HL-60 (cell line): ENCODE results near the gene ZNRF4.

Experiments used
- GABPA ChIP-seq: IDR thresholded peaks from 2 replicates; pipeline ENCODE4 v1.6.1; 2012; ENCODE audit warnings: low read depth
- POLR2AphosphoS5 ChIP-seq: IDR thresholded peaks from 2 replicates; pipeline ENCODE4 v1.6.1; 2012; ENCODE audit warnings: low read depth
- SPI1 ChIP-seq: IDR thresholded peaks from 2 replicates; pipeline ENCODE4 v1.6.1; 2012; ENCODE audit warnings: low read depth, mild to moderate bottlenecking, borderline replicate concordance
- TF ChIP-seq, protein P1 (sequence below): IDR thresholded peaks from one replicate; pipeline ENCODE4 v1.5.1; 2011; ENCODE audit warnings: low read length, control low read depth, inconsistent platforms; ENCODE audit not compliant: insufficient read depth
- TF ChIP-seq, protein P2 (sequence below): IDR thresholded peaks from 2 replicates; pipeline ENCODE4 v1.6.1; 2012; ENCODE audit warnings: low read depth; ENCODE audit not compliant: insufficient replicate concordance

DNA sequence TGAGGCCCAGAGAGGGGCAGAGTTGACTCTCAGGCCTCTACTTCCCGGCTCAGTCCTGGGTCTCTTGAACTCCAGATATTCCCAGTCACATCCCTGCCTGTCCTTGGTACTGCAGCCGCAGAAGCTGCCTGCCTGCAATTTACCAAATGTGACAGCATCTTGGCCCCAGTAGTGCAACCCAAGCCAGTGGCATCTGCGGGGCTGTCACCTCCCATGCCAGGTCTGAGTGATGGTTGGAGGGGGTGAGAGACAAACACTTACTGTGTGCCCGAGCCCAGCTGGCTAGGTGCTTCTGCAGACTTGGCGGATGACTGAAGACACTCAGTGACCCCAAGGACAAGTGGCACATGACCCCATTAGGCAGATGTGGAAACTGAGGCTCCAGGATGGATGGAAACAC, 18.4 kb downstream of the ZNRF4 start:
- TF ChIP-seq, protein P1, sequence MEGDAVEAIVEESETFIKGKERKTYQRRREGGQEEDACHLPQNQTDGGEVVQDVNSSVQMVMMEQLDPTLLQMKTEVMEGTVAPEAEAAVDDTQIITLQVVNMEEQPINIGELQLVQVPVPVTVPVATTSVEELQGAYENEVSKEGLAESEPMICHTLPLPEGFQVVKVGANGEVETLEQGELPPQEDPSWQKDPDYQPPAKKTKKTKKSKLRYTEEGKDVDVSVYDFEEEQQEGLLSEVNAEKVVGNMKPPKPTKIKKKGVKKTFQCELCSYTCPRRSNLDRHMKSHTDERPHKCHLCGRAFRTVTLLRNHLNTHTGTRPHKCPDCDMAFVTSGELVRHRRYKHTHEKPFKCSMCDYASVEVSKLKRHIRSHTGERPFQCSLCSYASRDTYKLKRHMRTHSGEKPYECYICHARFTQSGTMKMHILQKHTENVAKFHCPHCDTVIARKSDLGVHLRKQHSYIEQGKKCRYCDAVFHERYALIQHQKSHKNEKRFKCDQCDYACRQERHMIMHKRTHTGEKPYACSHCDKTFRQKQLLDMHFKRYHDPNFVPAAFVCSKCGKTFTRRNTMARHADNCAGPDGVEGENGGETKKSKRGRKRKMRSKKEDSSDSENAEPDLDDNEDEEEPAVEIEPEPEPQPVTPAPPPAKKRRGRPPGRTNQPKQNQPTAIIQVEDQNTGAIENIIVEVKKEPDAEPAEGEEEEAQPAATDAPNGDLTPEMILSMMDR: no peak
- TF ChIP-seq POLR2AphosphoS5: no peak
- TF ChIP-seq GABPA: no peak
- TF ChIP-seq, protein P2, sequence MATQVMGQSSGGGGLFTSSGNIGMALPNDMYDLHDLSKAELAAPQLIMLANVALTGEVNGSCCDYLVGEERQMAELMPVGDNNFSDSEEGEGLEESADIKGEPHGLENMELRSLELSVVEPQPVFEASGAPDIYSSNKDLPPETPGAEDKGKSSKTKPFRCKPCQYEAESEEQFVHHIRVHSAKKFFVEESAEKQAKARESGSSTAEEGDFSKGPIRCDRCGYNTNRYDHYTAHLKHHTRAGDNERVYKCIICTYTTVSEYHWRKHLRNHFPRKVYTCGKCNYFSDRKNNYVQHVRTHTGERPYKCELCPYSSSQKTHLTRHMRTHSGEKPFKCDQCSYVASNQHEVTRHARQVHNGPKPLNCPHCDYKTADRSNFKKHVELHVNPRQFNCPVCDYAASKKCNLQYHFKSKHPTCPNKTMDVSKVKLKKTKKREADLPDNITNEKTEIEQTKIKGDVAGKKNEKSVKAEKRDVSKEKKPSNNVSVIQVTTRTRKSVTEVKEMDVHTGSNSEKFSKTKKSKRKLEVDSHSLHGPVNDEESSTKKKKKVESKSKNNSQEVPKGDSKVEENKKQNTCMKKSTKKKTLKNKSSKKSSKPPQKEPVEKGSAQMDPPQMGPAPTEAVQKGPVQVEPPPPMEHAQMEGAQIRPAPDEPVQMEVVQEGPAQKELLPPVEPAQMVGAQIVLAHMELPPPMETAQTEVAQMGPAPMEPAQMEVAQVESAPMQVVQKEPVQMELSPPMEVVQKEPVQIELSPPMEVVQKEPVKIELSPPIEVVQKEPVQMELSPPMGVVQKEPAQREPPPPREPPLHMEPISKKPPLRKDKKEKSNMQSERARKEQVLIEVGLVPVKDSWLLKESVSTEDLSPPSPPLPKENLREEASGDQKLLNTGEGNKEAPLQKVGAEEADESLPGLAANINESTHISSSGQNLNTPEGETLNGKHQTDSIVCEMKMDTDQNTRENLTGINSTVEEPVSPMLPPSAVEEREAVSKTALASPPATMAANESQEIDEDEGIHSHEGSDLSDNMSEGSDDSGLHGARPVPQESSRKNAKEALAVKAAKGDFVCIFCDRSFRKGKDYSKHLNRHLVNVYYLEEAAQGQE: no peak
- TF ChIP-seq SPI1: no peak
